HG03066 (cell line): ENCODE results near the gene HK3.

ENCODE experiments used
- ATAC-seq: cut with Tn5 transposase; IDR thresholded peaks from one replicate; pipeline ENCODE4 v1.9.1; 2021; ENCODE audit warnings: low read depth; ENCODE audit not compliant: unreplicated experiment

HK3 gene

DNA sequence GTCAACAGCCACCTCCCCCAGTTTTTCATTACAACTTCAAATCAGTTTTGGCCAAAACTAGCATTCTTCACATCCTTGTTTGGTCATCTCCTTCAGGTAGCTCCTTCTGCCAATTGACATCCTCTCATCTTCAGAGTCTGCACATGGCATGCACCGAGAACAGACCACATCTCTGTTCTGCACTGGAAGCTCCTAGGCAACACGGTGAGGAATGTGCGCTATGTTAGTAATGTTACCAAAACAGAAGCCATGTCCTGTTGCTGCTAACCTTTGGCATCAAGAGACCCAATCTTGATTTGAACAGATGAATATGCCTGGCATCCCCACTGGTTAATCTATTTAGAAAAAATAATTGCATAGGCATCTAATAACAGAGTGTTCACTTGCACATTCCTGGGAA, 5.1 kb upstream of the HK3 start:
- no peak for ATAC-seq

GRCh38 chr5:176902911-176903664, 3.9 kb upstream of the HK3 start:
- no peak for ATAC-seq

DNA sequence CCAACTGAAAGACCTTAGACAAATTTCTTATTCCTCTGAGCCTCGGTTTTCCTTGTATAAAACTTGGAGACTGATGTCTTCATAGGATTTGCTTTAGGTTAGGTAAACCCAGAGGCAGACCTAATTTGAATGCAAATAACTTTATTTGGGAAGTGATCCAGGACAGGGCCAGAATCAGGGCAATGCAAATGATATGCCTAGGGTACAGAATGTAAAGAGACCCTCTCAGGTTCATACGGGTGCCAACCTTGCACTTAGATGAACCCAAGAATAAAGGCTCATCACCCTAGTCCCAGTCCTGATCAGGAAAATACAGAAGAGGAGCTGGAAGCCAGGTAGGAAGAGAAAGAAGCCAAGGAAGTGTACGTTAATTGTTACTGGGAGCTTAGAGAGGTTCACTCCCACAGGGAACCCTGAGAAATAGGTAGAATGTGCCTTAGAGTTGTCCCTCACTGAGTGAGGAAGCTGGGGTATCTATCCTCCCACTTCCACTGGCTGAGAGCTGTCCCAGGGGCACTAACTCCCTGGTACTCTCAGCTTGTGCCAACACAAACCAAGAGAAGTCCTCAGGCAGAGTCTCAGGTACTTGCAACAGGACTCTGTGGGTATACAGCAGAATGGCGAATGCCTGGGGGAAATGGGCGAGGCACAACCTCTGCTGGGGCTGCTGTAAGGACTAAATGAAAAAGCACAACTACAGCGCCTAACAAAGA, 3.1 kb upstream of the HK3 start:
- no peak for ATAC-seq

DNA sequence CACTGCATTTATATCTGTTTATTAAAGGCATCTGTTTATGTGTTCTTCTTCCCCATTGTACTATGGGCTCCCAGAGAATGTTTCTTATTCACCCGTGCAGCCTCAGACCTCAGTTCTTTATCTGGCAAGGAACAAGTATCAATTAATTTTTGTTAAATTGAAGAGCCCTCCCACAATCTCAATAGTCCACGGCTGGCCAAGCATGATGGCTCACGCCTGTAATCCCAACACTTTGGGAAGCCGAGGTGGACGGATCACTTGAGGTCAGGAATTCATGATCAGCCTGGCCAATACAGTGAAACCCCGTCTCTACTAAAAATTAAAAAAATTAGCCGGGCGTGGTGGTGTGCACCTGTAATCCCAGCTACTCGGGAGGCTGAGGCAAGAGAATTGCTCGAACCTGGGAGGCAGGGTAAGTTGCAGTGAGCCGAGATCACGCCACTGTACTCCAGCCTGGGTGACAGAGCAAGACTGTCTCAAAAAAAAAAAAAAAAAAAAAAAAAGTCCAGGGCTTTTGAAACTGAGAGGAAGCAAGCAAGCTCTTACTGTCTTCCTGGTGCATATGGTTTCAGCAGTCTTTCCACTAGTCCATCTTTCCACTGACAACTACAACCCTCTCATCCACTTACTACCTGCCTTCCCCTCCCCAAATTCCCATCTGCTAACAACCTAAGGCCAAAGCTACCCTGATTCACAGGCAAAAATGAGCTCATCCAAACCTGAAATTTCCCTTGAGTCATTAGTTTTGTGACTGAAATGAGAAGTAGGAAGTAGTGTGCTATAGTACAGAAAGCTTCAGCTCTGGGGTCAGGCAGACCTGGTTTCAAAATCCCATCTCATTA, 2.3 kb upstream of the HK3 start:
- no peak for ATAC-seq

DNA sequence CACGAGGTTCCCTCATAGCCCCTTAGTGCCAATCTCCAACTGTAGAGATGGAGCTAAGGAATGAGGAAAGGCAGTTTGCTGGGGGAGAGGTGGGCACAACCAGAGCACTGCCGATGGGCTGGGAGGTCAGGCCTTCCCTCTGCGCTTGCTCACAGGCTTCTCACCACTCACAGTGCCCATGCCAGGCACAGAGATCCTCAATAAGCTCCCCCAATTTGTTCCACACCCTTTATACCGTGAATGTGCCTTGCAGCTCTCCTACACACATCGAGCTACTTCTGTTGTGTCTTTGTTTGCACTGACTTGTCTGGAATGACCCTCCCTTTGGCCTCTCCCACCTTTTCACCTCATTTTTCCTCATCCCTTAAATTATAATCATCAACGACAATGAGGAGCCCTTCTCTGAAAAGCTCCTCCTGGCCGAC, 1.6 kb upstream of the HK3 start:
- ATAC-seq: no peak

DNA sequence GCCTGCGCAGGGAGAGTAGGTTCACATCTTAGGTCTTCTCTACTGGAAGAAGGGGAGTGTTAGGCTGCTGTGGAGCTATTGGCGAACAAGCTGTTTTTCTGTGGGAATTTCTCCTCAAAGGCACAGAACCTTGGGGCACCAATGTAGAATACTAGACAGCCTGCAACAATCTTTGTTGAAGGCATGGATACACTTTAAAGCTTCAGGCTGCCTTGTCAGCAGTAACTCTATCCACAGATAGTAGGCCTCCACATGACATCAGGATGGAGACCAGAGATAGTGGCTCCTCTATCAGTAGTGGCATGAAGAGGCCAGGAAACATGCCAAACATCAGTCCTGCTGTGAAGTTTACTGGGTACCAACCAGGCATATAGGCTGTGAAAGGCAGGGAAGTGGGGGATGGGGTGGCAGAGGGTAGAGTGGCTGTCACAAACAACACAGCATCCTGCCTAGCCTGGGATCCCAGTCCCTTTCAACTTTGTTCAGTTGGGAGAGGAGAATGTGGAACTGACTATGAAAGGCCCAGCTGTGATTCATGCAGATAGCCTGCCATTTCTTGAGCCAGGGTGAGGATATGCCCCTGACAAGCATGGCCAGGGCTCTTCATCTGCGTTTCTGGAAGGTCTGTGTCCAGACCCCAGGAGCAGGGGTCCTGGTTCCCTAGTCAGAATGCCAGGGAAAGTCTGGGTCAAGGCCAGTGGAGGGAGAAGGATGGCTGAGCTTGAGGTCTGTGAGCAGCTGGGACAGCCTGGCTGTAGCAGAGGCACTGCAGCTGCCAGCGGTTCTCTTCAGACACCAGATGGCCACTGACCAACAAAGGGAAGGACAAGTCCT, 1.0 kb upstream of the HK3 start:
- ATAC-seq: no peak

- ATAC-seq: no peak
These were observed 1.9 kb downstream of the HK3 start for GRCh38 chr5:176897263-176897662.

DNA sequence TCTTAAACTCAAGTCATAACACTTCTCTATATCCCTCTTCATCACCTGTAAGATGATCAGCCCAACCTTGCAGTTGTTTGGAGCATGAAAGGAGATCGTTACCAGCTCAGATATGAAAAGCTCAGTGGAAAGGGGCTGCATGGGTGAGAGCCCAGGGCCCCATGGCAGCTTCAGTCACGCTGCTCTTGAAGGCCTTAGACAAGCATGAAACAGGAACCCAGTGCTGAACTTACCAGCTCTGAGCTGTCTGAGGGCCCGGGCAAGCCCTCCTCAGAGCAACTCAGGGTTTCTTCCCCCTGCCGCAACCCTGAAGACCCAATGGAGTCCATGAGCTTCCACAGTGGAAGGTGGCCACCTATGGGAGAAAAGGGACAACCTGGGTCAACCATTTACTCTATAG, 3.3 kb downstream of the HK3 start:
- ATAC-seq: no peak

DNA sequence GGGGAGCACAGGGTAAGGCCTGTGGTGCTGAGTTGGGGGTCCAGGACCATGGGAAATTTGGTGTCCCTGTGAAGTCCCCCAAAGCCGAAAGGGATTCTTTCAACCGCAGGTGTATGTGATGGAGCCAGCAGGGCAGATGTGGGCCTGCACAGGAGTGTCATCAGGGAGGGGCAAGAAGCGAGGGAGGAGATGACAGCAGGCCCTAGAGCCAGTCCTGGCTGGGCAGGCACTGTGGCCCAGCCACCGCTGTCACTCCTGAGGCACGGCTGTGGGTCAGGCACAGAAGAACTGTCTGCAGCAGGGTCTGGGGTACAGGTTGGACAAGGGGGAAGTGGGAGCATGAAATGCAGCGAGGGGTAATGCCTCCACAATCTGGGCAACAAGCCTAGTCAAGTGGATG, 4.8 kb downstream of the HK3 start:
- no peak for ATAC-seq

DNA sequence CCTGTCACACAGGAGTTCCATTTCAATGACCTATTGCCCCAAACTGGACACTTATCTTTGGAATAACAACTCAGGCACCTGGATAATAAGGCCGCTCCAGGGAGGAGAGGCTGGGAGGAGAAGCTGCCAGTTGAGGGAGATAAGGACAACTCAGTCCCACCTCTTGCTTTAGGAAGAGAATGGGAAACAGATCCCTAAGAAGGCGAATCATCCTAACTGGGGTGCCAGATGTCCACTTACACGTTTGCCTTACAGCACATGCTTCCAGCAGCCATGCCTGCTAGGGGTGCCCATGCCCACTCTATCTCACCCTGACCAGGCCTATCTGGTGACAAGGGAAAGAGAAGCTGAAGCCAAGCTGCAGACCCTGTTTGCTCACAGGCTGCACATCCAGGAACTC, 6.5 kb downstream of the HK3 start:
- ATAC-seq: no peak

- no peak for ATAC-seq
These were observed 7.7 kb downstream of the HK3 start for GRCh38 chr5:176891331-176891958.

DNA sequence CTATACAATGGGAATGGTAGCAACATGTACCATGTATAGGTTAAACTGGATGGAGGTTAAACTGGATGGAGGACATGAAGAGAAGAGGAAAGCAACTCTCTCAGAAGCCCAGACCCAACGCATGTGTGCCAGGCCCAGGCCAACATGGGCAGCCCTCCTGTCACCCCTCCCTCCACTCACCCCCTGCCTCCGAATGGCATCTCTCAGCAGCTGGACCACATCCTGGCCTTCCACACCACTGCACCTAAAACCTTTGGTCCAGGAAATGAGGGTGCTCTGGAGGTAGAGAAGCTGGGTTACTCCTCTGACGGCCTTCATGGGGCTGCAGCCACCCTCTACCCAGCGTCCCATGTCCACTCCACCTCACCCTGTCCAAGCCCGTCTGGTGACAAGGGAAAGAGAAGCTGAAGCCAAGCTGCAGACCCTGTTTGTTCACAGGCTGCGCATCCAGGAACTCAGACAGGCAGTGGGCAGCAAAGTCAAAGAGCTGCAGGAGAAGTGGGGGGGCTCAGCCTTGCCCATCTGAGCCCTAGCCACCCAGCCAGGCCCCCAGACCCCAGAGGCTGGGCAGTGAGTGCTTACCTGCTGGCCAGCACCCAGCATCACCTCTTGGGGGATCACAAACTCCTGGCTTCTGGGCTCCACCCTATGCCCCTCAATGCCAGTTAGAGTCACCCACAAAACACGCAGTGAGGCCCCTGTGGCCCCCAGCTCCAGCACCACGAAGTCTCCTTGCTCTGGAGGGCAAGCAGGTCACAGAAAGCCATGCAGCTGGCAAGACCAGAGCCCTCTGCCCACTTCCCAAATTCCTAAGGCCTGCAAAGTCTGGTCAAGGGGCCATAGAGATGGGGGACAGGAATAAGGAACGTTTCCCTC, 8.5 kb downstream of the HK3 start:
- ATAC-seq: no peak

GRCh38 chr5:176889321-176890280, 9.5 kb downstream of the HK3 start:
- no peak for ATAC-seq

DNA sequence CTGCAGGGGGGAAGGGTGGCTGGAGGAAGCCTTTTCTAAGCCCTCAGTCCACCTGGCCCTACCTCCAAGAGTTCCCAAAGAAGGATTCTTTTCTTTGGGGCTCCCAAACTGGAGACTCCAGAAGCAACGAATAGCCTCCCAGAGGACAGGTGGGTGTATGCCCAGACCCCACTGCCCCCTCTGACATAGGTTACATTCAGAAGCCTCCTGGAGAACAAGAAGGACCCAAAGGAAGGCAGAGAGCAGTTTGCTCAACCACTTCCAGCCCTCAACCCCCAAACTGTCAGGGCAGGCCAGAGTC, 10.3 kb downstream of the HK3 start:
- no peak for ATAC-seq

DNA sequence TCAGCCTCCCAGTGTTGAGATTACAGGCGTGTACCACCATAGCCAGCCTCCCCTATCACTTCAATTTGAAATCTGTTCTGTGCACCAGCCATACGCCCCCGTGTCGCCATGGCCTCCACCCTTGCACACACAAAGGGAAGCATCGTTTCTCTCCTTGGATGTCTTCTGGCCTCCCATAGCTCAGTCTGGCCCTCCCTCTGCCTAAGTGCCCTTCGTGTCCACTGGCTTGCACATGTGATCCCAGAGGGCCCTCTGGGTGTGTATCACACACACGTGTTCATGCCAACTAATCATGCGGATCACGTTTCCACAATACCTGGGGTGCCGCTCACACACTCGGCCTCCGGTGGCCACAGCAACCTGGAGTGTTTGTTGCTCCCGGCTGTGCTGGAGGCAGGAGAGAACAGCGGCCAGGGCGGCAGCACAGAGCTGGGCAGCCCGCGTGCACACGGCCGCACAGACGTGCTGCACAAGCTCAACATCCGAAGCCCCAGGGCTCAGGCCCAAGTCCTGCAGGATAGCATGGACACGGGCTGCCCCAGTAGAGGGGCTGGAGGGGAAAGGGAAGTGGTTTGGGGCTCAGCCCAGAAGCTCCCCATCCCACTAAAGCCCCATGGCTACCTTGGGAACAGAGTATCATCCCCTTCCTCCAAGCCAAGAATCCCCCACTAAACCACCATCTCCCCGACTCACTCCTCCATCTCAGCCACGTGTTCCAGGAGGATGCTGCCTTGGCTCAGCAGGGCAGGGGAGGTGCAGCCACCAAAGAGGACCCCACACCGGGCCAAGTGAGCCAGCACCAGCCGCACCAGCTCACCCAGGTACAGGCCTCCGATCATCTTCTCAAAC, 10.9 kb downstream of the HK3 start:
- no peak for ATAC-seq

DNA sequence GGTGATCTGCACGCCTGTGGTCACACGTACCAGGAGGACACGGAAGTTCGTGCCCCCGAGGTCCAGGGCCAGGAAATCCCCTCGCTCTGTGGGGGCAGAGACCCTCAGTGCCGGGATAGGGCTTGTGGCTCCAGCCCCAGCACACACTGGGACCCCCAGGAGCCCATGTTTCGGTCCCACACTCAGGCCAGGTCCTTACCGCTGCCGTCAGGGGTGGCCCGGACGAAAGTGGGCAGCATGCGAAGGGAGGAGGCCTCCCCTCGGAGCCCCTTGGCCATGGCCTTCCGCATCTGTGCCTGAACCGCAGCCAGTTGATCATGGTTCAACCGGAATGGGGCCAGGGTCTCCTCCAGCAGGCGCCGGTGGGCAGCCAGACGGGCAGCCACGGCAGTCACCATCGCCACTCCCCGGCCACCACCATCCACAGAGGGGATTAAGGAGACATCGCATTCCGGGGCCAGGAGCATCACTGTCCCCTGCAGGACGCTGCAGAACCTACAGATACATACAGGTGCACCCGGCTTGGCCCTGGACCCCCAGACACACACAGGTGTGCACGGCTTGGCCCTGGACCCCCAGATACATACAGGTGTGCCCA, 11.8 kb downstream of the HK3 start:
- ATAC-seq: no peak
